ENCODE data around the gene FSIP1.

The FSIP1 gene

GRCh38 chr15:39792844-39793335 lies 10.2 kb upstream of the FSIP1 start:
- no peak for DNase-seq (ENCODE audit: low read depth, low spot score)

GRCh38 chr15:39792025-39792843 lies 9.6 kb upstream of the FSIP1 start:
- DNase-seq (ENCODE audit: low read depth, low spot score) = no peak

GRCh38 chr15:39789736-39790135 lies 7.1 kb upstream of the FSIP1 start:
- no peak for DNase-seq (ENCODE audit: low read depth, low spot score)

GRCh38 chr15:39788800-39789565 lies 6.3 kb upstream of the FSIP1 start:
- no peak for DNase-seq (ENCODE audit: low read depth, low spot score)

- no peak for DNase-seq (ENCODE audit: low read depth, low spot score)
Measured at GRCh38 chr15:39788108-39788507, 5.5 kb upstream of the FSIP1 start.

GRCh38 chr15:39787479-39787878 lies 4.8 kb upstream of the FSIP1 start:
- no peak for DNase-seq (ENCODE audit: low read depth, low spot score)

GRCh38 chr15:39786447-39787056 lies 3.9 kb upstream of the FSIP1 start:
- no peak for DNase-seq (ENCODE audit: low read depth, low spot score)

- no peak for DNase-seq (ENCODE audit: low read depth, low spot score)
Measured at GRCh38 chr15:39785841-39786240, 3.2 kb upstream of the FSIP1 start.

- no peak for DNase-seq (ENCODE audit: low read depth, low spot score)
Measured at GRCh38 chr15:39785139-39785538, 2.5 kb upstream of the FSIP1 start.

- DNase-seq (ENCODE audit: low read depth, low spot score) = no peak
Measured at GRCh38 chr15:39784638-39785037, 2.0 kb upstream of the FSIP1 start.

GRCh38 chr15:39784125-39784524 lies 1.5 kb upstream of the FSIP1 start:
- DNase-seq (ENCODE audit: low read depth, low spot score) = no peak

- DNase-seq (ENCODE audit: low read depth, low spot score) = no peak
Measured at GRCh38 chr15:39783244-39783820, 691 bp upstream of the FSIP1 start.

GRCh38 chr15:39781967-39782302 lies 706 bp downstream of the FSIP1 start:
- no peak for DNase-seq (ENCODE audit: low read depth, low spot score)

- no peak for DNase-seq (ENCODE audit: low read depth, low spot score)
Measured at GRCh38 chr15:39781147-39781966, 1.3 kb downstream of the FSIP1 start.

- DNase-seq (ENCODE audit: low read depth, low spot score) = no peak
Measured at GRCh38 chr15:39778021-39778420, 4.6 kb downstream of the FSIP1 start.

GRCh38 chr15:39777496-39777895 lies 5.1 kb downstream of the FSIP1 start:
- DNase-seq (ENCODE audit: low read depth, low spot score) = no peak

- DNase-seq (ENCODE audit: low read depth, low spot score) = no peak
Measured at GRCh38 chr15:39776068-39776467, 6.6 kb downstream of the FSIP1 start.

GRCh38 chr15:39774688-39775267 lies 7.9 kb downstream of the FSIP1 start:
- DNase-seq (ENCODE audit: low read depth, low spot score) = no peak

- no peak for DNase-seq (ENCODE audit: low read depth, low spot score)
Measured at GRCh38 chr15:39770748-39771689, 11.6 kb downstream of the FSIP1 start.

GRCh38 chr15:39767921-39768320 lies 14.7 kb downstream of the FSIP1 start:
- DNase-seq (ENCODE audit: low read depth, low spot score) = no peak

Measured in smooth muscle cell of the brain vasculature (primary cell).